Hepatocyte (in vitro differentiated cells): Measurements from ENCODE around the gene MACROD2.

Source experiments
- CTCF ChIP-seq: fragments of 200-600 bp; sonication (generic); IDR thresholded peaks from 2 replicates; pipeline ENCODE4 v1.5.1; 2016; ENCODE audit warnings: antibody characterized with exemption, mild to moderate bottlenecking; ENCODE audit not compliant: poor library complexity
- EZH2 ChIP-seq: fragments of 200-600 bp; sonication (generic); IDR thresholded peaks from 2 replicates; pipeline ENCODE4 v1.6.1; 2016; ENCODE audit warnings: antibody characterized with exemption, mild to moderate bottlenecking, borderline replicate concordance
- EZH2phosphoT487 ChIP-seq: fragments of 200-600 bp; sonication (generic); IDR thresholded peaks from one replicate; pipeline ENCODE4 v1.6.1; 2018; ENCODE audit warnings: antibody characterized with exemption, mild to moderate bottlenecking, low read depth, moderate library complexity; ENCODE audit not compliant: unreplicated experiment, severe bottlenecking

DNA sequence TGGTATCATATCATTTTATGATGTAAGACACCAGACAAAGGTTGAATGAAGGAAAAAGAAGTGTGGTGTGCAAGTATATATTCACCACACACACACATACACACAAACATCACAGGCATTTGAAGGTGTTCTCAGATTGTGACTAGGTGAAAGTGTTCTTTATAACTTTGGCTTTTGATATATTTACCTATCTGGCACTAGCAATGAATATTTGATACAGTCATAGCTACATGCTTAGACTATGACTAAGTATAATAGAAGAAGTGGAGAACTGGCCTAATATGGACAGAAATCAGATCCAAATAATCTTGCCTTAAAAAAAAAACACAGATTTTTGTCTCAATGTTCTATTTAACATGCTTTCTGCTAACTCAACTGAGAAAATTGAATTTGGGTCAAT lies 1768.0 kb downstream of the MACROD2 start:
- no peak for TF ChIP-seq CTCF
- TF ChIP-seq EZH2: no peak
- no peak for TF ChIP-seq EZH2phosphoT487
